M059J (cell line): ENCODE data around the gene ZHX3. TPM values are rescaled to one million over a fixed set of nuclear protein-coding genes. Genes with fewer than 3 reads are reported as not detected.
"Not testable (repeated sequence)": the region's sequence is repeated elsewhere in the genome, so short reads cannot be mapped to it uniquely, and the experiment has no call there.

Experiments used
- DNase-seq: peaks from one replicate; pipeline ENCODE4 v3.0.0-alpha.2; 2012; ENCODE audit warnings: low read depth
- total RNA-seq: library from RNA; depleted of rRNA; stranded (reverse); fragments of >200 nt; shearing (Covaris generic); gene quantifications from 2 replicates; pipeline ENCODE4 v1.2.3, GENCODE V29; 2014

ZHX3 gene
- total RNA-seq, 1 experiment from 2014 or later: 42.6 TPM

- DNase-seq: peak; percentile 33
These were observed 55.5 kb downstream of the ZHX3 start for GRCh38 chr20:41261790-41262717.

- DNase-seq: no peak
These were observed 56.3 kb downstream of the ZHX3 start for GRCh38 chr20:41261260-41261659.

DNA sequence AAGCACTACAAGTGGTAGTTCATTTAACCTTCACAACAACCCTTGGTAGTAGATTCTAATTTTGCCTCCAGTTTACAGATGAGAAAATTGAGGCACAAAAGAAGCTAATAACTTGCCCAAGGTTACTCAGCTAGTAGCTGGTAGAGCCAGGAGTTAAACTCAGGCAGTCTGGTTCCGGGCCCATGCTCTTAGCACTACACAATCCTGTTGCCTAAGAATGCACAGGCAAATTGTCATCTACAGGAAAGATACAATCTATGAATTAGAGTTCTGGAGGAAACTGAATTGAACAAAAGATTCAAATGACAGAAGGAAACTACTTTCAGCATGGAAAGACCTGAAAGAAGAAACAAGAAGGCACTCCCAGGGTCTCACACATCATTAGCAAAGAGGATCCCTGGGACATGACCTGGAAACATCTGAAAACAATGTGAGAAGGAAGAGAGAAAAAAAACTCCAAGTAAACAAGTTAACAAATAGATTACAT is 56.8 kb downstream of the ZHX3 start:
- no peak for DNase-seq

GRCh38 chr20:41259309-41259708 is 58.2 kb downstream of the ZHX3 start:
- no peak for DNase-seq

DNA sequence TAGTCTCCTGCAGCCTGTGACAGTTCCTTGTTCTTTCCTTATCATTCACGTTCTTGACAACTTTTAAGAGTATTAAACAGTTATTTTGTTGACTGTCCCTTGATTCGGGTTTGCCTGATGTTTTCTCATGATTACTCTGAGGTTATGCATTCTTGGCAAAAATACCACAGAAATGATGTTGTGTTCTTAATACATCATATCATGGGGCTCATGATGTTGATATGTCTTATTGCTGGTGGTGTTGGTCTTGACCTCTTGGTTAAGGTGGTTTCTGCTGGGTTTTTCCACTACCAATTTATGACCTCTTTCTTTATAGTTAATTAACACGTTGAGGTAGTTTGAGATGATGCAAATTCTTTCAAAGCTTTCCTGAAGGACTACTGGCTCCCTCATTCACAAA is 59.1 kb downstream of the ZHX3 start:
- no peak for DNase-seq

DNA sequence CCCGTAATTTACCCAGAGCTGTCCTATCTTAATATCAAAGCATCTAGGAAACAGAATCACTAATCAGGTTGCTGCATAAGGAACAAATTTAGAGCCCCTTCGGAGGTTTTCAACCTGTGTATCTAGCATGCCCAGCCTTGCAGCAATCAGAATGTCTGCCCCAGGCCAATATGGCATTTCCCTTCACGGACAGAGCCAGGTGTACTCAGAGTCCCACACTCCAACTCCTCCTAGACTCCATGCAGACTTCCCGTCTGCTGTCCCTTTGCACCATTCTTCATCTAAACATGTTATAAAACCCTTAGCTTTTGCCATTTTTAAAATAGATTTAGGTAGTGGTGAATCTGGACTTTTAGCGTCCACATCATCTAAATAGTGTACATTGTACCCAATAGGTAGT is 61.0 kb downstream of the ZHX3 start:
- DNase-seq: no peak

- DNase-seq: no peak
These were observed 61.9 kb downstream of the ZHX3 start for GRCh38 chr20:41255655-41256054.

- peak; percentile 92 for DNase-seq
These were observed 67.9 kb downstream of the ZHX3 start for GRCh38 chr20:41249411-41250281.

GRCh38 chr20:41248368-41249024 is 69.0 kb downstream of the ZHX3 start:
- no peak for DNase-seq

GRCh38 chr20:41247523-41248367 is 69.8 kb downstream of the ZHX3 start:
- DNase-seq: no peak

- DNase-seq: no peak
These were observed 72.3 kb downstream of the ZHX3 start for GRCh38 chr20:41245086-41245707.

- DNase-seq: no peak
These were observed 74.7 kb downstream of the ZHX3 start for GRCh38 chr20:41242807-41243206.

DNA sequence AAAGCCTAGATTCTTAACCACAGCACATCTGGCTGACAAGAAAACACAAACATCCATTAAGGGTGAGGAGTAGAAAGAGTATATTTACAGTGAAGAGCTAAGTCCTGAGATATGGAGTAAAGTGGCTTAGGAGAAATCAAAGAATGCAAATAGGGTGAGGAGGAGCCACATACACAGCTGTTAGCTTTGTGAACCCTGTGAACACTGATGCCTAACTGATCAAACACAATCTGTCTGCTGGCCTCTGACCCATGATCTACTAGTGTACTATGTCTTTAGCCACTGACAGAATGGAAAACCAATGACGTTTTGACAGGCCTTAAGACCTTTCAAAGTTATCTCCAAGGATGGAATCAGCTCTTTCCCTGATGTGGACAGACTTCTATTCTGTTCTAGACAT is 75.2 kb downstream of the ZHX3 start:
- DNase-seq: no peak

- not testable (repeated sequence) for DNase-seq
These were observed 80.3 kb downstream of the ZHX3 start for GRCh38 chr20:41237233-41237632.

- not testable (repeated sequence) for DNase-seq
These were observed 80.7 kb downstream of the ZHX3 start for GRCh38 chr20:41236818-41237217.

DNA sequence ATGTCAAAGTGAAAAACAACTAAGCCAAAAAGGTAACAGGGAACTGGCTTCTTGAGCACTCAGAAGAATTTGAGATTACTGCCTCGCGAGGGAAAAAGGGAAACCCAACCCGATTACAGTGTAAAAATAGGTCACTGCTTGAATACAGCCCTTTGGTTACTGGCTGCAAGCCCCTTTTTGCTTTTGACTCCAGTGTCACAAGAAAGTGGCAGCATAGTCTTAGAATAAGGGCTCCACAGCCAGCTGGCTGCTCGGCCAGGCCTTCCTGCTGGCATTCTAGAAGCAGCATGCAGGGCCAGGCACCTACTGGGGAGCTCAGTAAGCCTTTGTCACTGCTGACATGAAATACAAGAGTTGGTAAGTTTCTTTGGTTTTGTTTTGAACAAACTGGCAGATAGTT is 83.0 kb downstream of the ZHX3 start:
- DNase-seq: no peak

DNA sequence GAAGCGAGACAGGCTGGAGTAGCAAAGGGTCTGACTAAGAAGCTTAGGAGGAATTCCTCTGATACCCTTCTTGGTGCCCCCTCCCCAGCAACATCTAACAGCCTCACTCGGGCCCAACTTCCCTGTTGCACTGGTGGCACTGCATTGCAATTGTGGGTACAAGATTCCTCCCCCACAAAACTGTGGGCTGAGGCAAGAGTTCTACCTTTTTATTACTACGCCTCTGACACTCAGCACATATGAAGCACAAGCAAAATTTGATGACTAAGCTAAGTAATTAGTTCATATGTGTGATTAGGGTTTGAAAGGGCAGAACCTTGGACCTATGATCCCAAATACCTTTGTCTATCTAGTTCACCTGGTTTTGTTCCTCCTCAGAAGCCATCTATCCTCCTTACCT is 83.5 kb downstream of the ZHX3 start:
- no peak for DNase-seq

DNA sequence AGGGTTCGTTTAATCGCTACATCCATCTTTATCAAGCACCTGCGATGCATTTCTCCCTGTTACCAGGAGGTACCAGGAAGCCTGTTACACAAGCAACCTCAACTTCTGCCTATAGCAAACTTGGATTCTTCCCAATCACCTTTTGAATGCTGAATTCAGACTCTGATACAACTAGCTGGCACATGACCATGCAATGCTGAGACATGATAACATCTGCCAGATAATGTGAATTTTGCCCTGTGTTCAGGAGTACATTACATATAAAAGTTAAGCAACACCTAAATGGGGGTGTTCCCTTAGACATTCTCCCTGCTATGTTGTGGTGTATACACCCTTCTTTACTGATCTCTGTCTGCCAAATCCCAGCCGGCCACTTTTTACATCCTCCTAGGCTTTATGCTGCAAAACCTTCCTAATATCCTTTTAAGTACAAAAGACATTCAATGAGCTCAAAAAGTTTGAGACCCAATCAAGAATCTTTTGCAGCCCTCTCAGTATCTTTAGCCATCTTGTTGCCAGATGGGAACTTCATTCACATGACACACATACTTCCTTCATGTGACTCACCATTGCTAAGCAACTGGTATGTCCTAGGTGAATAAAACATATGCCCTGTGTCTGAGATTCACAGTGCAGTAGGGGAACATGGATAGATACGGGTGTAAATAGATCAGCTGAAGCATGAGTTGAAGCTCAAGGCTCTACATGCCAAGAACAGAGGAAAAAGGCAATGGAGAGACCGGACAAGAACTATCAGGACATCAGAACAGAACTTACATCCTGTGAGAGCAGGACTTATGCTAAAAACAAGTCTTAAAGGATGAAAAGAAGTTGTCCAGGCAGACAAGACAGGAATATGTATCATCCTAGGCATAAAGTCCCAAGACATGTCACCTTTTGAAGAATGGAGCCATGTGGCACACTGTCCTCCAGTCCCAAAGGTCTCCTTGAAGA is 84.3 kb downstream of the ZHX3 start:
- DNase-seq: peak; percentile 90

GRCh38 chr20:41231136-41231535 is 86.4 kb downstream of the ZHX3 start:
- no peak for DNase-seq
